Raji (cell line): Measurements from ENCODE around the gene KLF7.

Source experiments
- POLR2A ChIP-seq: IDR thresholded peaks from 2 replicates; pipeline ENCODE4 v1.6.1; 2011; ENCODE audit warnings: low read depth, low read length, control low read depth; ENCODE audit not compliant: insufficient read depth

Gene KLF7

DNA sequence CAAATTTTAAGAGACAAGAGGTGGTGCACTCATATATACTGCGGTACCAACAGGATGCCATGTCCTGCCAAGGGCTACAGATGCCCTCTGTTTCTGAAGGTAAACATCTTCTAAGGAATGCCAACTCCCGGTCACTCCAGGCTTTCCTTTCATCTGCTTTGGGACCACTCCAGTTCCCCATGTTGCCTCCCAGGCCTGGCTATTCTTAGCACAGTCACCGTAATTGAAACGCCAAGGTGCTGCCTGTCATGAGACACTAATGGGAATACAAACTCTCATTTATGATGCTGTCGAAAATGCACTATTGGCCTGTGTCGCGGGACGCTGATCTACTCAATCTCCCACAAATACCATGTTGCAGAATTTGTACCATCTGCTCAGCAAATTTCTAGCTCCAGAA, 79.6 kb downstream of the KLF7 start:
- no peak for TF ChIP-seq POLR2A

DNA sequence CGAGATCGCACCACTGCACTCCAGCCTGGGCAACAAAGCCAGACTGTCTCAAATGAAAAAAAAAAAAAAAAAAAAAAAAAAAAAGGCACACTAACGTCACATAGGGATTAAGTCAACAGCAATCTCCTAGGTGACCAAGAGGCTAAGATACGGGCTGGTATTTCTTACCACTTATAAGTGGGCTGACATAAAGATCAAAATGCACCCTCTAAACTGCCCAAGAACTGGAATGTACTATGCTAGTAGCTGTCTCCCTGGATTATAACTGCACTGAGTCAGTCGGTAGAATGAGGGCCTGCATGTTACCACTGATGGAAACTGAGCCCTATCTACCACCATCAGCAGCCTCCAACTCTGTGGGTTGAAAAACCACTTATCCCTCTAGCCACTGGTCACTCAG, 80.6 kb downstream of the KLF7 start:
- TF ChIP-seq POLR2A: no peak

DNA sequence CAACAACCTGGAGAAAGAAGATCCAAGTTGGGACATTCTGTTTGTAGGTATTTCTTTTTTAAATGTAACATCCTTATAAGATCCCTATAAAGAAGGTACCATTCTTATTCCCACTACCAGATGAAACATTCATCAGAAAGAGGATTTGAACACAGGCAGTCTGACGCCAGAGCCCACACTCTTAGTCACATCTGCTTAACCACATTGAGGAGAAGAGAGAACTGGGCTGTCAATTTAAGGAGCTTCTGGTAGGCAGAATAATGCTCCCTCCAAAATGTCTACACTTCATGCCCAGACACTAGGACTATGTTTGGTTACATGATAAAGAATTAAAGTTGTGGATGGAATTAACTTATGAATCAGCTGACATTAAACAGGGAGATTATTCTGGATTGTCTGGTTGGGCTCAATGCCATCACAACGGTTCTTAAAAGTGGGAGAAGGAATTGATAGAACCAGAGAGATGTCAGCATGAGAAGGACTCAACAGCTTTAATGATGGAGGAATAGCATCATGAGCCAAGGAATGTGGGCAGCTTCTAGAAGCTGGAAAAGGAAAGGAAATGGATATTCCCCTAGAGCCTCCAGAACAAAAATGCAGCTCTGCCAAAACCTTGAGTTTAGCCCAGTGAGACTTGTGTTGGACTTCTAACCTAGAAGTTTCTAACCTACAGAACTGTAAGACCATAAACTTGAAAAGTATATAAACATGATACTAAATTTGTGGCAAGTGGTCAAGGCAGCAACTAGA, 82.2 kb downstream of the KLF7 start:
- no peak for TF ChIP-seq POLR2A

DNA sequence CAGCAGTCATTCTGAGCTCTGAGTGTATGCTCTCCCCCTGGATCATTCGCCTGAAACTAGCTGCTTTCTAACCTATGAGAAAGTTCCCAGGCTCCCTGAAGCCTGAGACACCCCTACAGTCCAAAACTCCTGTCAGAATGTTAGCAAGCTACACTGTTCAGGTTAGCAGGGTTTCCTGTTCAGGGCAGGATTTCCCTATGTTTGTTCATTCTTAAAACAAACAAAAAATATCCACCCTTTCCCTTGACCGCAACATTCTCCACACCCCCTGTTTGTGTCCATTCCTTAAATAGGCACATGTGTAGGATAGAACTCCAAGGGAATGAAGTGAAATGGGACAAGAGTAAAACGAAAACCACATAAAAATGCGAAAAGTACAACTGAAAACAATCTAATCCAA, 83.1 kb downstream of the KLF7 start:
- TF ChIP-seq POLR2A: no peak

DNA sequence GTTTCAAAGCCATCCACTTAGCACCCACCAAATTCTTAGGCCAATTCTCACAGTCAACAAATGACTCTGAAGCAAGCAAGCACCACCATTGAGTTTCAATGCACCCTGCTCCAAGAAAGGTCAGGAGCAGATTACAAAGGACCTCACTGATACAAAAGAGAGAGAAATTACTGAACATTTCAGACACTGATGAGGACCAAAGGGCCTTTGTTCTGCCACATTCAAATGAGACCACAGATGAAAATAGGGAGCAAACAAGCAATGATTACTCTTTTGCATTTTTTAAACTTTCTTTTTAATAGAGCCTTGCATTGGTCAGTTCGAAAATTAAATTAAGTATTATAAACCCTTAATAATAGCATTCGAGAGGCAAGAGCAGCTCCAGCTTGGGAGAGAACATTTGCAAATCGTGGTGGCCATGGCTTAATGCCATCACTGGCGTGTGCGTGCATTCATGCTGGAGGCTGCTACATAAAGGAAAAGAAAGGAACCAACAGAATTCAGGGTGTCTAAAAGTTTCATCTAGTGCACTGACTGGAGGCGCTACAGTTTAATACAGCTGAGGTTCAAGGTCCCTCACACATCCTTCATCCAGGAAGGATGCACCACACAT, 87.5 kb downstream of the KLF7 start:
- no peak for TF ChIP-seq POLR2A

DNA sequence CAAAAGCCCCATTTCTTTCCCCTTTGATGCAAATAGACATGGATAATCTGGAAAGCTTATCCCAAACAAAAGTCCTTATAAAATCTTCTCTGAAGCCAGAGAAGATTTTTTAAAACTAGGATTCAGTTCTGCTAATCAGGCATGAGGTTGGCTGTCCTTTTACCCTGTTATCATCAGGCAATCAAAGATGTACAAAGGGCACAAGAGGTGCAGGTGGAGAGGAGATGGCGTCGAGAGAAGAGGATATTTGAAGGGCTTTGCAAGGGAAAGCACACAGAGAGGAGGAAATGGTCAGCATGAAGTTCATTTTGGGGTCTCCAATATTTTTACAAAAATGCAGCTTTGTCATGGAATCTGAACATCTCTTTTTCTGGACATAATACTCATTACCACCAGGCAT, 88.5 kb downstream of the KLF7 start:
- TF ChIP-seq POLR2A: no peak

DNA sequence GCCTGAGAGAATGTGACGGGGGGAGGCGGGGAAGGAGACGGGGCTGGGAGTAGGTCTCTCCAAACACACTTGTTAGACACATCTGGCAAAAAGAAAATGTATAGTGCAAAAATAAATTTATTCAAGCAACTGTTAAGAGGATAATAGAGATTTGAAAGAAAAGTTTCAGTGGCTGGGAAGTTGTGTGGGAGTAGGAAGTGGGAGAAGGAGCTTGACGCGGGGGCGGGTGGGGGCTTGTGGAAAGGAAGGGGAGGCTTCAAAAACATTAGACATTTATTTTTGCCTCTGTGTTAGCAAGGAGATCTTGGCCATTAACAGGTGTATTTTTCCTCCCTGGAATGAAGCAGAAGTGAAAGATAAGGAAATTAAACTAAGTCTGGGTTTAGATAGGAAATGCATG, 90.3 kb downstream of the KLF7 start:
- no peak for TF ChIP-seq POLR2A

DNA sequence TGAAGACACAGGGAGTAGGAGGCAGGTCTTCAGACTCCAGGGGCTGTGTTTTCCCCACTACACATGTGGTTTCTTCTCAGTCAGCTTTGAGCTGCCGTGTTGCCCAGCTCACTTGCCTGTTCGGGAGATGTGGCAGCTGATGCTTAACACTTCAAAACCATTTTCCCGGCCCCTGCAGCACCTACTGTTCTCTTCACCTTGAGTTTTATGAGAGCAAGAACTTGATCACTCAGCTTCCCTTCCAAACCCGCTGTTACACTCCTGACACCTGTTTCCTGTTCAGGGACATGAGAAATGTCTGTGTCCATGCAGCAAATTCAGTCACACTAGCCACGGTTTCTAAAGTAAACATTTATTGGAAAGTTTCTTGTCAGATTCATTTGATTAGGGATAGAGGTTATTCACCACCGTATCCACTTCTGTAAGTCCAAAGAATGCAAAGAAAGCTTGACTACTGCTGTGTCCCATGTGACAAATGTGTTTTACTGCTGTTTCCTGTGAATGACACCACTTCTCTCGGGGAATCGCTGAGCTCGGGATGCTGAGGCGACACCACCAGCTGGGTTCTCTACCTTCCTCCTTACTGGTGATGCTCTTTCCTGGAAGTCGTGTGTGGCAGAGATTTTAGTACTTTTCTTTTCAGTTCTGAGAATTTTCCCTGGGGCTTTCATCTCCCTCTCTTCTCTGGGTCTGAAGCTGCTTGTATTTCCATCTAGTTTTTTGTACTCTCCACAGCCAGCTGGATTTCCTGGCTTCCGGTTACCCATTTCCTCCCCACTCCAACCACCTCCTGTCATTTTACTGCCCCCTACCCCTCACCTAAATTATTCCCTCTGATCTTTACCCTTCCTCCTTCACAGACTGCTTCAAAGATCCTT, 91.7 kb downstream of the KLF7 start:
- no peak for TF ChIP-seq POLR2A

DNA sequence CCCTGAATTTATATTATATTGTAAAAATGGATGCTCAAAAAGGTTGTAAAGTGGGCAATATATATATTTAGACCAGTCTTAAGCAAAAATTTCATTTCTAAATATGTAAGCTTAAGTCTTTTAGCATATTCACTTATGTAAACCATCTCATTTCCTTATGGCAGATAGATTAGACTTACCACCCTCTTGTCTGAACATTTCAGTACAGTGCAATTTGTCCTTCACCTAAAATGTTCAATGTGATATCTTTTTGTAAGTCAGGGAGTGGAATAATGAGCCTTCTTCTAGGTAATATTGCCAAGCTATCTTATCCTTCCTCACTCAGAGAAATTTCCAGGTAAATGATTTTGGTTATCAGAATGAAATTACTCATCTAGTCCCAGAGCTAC, 92.3 kb downstream of the KLF7 start:
- TF ChIP-seq POLR2A: no peak

DNA sequence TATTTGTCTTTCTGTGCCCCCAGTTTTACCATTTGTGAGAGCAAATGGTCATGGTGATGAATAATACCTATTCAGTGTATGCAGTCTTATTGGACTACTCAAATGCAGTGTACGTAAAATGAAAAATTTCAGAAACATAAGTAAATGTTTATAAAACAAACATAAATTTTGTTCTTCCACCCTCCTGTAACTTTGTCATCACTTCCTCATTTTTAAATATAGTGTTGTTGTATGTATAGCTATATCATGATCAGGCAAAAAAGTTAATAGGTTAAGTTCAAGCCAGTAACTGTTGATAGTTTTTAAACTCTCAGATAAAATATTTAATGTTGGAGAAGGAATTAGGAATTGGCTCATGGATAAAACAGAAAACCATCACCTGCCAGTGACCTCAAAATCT, 93.2 kb downstream of the KLF7 start:
- no peak for TF ChIP-seq POLR2A

DNA sequence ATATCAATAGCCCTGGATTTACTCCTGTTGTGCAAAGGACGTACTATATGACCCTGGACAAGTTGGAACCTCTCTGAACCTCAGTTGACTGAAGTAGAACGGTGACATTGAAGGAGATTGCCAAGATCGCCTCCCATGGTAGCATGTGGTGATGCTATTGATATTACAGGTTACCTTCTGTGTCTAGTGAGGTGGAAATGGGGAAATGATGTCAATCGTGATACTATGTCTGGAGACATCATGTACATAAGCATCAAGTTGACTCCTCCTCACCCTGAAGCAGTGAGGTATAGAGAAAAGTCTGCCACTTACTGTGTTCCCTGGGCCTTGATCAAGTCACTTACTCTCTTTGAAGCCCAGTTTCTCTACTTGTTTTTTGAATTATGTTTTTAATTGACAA, 93.9 kb downstream of the KLF7 start:
- TF ChIP-seq POLR2A: no peak

DNA sequence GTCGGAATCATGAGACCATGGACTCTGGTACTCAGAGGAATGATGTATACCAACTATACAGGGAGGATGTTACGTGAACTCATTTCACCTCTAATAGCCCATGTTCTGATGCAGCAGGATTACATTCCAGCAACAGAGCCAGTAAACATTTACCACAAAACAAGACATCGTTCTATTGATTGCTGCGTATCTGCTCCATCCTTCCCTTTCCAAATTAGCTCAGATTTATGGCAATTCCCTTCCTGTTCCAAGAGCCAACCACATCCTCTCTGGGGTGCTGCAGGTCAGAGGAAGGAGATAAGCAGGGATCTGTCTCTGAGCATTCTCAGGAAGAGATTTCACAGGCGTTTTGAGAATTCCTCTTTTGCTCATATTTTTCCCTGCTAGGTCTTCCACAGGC, 98.3 kb downstream of the KLF7 start:
- TF ChIP-seq POLR2A: no peak

DNA sequence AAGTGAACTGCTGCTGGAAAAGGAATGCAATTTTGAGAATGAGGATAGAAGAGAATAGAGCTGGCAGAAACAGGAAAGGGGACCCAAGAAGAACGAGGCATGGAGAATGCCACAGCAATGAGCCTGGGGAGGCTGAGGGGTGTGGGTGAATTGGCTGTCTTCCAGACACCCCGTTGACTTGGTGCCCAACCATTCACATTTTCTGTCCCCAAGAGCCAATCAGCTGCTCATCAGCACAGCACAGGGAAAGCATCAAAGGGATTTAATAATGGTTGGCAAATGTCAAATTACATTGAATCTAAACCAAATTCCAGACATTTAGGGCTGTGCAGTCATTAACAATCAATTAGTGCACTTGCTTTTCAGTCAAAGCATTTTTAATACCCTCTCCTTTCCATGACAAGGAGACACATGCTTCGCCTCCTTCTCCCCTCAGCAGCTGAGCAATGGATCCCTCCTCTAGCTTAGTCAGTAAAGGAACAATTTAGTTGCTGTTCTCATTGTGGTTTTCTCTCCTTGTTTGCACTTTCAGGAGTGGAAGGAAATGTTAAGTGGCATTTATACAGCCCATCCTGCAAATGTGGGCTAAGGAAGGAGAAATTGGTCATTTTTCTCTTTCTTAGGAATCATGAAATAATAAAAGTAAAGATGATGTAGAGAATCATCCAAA, 98.8 kb downstream of the KLF7 start:
- no peak for TF ChIP-seq POLR2A

DNA sequence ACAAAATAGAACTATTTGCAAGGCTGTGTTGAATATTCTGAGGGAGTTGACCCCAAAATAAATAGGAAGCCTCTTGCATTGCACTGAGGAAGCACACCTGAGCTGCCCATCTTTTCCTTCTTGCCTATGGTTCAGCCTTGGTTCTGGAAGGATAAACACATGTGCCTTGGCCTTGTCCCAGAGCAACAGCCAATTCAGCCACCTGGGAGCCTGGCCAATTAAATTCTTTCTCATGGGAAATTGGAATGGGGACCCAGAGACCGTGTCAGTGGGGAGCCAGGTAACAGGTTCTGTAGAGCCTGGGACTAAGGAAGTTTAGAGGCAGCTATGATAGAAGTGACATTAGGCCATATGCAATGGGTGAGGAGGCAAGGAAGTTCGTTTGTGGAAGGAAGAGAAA, 99.6 kb downstream of the KLF7 start:
- TF ChIP-seq POLR2A: no peak

DNA sequence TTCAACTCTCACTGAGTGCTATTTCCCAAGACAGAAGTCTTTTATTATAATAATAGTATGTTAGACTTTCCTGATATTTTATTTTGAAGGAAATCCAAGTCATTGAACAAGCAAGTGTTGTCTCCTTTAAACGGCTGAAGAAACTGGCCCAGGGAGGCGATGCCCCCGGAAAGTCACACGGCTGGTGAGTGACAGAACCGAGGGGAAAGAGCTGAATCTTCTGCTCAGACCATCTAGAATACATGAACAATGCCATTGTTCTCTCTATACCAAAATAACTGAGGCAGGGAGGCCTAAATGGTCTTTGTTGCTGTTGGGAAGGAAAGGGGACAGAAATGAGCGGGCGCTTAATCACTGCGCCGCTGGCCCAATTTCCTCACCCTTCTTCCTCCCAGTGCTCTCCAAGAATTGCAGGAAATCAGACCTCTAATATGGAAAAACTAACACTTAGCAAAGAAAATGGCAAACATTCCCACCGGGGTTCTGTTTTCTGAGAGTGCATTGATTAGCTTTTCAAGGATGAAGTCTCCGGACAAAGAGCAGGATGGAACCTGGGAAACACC, 101.5 kb downstream of the KLF7 start:
- TF ChIP-seq POLR2A: no peak

DNA sequence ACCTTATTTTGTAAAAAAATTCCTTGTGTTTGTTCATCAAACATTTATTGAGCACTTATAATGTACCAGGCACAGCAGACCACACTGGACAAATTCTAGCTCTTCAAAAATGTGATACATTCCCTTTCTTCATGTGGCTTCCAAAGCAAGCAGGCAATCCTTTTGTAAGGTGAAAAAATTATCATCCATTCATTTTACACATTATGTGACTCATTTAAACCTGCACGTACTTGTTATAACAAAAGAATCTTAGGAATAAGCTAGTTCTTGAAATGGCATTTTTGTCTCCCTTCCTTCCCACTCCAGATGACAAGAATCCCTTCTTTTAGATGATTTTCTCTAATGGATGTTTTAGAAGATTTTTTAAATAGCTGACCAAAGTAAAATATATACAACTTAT, 104.6 kb downstream of the KLF7 start:
- no peak for TF ChIP-seq POLR2A

DNA sequence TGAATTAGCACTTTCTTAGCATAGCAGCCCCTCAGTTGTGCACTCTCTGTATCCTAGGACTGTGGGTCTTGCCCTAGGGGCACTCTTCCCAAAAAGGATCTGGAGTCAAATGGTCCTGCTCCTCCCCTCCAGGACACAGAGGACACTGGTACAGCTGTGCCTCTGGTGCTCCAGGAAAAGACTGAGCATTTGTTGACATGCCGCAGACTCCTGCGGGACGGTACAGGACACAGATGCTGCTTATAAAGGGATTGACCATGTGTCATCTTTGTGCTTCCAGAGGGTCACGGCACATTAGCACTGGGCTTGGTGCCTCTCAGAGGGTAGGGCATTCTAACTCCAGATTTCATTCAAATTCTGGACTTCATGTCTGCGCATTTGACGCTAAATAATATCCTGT, 110.5 kb downstream of the KLF7 start:
- no peak for TF ChIP-seq POLR2A
